Endothelial cell of umbilical vein (primary cell): ENCODE data around the gene GLIPR1L1.

Source experiments
- CTCF ChIP-seq, 2 donors: IDR thresholded peaks; 1 replicate in 1 of 2; 2 replicates in 1 of 2; pipeline ENCODE4 v1.5.1; 2011; ENCODE audit warnings: low read length in 2 of 2, mild to moderate bottlenecking in 2 of 2, moderate library complexity in 2 of 2, control low read depth in 1 of 2, inconsistent platforms in 1 of 2, low read depth in 1 of 2; ENCODE audit not compliant: insufficient read depth in 1 of 2; ENCODE audit errors: extremely low read depth in 1 of 2
- POLR2A ChIP-seq: IDR thresholded peaks from 2 replicates; pipeline ENCODE4 v1.6.1; 2012; ENCODE audit warnings: low read depth, mild to moderate bottlenecking, control low read depth, low read length

- no peak for TF ChIP-seq CTCF (IDR thresholded peaks at IDR 0.05; ENCODE audit: extremely low read depth in 1 of 2, insufficient read depth in 1 of 2, low read depth in 1 of 2, low read length in 2 of 2)
- TF ChIP-seq POLR2A: no peak
Observed at GRCh38 chr12:75374971-75375370, 40.5 kb downstream of the GLIPR1L1 start.
